ENCODE measurements around the gene SNHG17. TPM values are rescaled to one million over a fixed set of nuclear protein-coding genes. Genes with fewer than 3 reads are reported as not detected.

The SNHG17 gene
- total RNA-seq (10 to 100 TPM in 7 of 9 donors, 1 to 10 TPM in 2; 6.4 to 67.8 (median 17.2) TPM), polyA plus RNA-seq (10 to 100 TPM; 38.5 to 68.0 (median 57.8) TPM)
- long read RNA-seq, donor 1, partial matches to known transcripts, result 12 of 23 reads
- long read RNA-seq, donor 1, other reads (novel, unspliced or antisense), result 11 of 23 reads
- long read RNA-seq, donor 2, result 0 reads
- long read RNA-seq, donor 3, partial matches to known transcripts, result 9 of 10 reads
- long read RNA-seq, donor 3, other reads (novel, unspliced or antisense), result 0 of 10 reads
- long read RNA-seq, donor 4, partial matches to known transcripts, result 0 of 3 reads
- long read RNA-seq, donor 4, other reads (novel, unspliced or antisense), result 3 of 3 reads
- long read RNA-seq, donor 5, partial matches to known transcripts, result 5 of 14 reads
- long read RNA-seq, donor 5, other reads (novel, unspliced or antisense), result 9 of 14 reads
- long read RNA-seq, donor 6, partial matches to known transcripts, result 0 of 18 reads
- long read RNA-seq, donor 6, other reads (novel, unspliced or antisense), result 16 of 18 reads
- long read RNA-seq, donor 7, partial matches to known transcripts, result 0 of 1 reads
- long read RNA-seq, donor 7, other reads (novel, unspliced or antisense), result 0 of 1 reads
- long read RNA-seq, donor 8, partial matches to known transcripts, result 7 of 9 reads
- long read RNA-seq, donor 8, other reads (novel, unspliced or antisense), result 0 of 9 reads
- long read RNA-seq, donor 9, partial matches to known transcripts, result 0 of 2 reads
- long read RNA-seq, donor 9, other reads (novel, unspliced or antisense), result 0 of 2 reads
- long read RNA-seq, donor 10, partial matches to known transcripts, result 15 of 16 reads
- long read RNA-seq, donor 10, other reads (novel, unspliced or antisense), result 0 of 16 reads

DNA sequence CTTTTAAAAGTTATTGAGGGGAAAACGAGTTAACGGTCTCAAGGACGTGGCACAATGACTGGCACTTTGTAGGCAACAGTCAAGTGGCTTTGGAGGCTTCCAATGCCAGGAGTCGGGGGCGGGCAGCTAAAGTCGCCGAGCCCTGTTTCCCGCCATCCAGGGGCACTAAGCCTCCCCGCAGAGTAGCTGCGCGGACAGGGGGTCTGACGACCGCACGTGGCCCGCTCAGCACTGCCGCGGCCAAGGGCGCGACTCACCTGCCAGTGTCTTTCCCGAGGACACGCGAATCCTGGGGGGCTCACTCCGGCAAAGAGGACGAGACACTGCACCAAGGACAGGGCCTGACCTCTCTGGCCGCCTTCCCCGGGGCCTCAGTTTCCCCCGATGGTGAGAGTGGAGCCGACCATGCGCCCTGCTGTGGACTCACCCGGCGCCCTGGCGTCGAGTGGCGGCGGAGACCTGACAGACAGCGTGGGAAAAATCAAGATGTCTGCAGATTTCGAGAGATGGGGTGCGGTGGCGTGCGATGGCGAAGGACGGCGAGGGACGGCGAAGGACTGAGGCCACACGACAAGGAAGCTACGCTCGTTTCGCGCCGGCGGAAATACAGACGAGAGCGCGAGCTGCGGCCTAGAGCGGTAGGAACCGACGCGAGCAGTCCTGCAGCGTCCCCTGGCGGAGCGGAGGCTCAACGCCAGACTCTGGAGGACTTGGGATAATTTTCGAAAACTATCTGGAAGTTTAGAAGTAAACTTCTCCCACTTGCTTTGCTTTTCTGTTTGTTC lies at the start of gene SNHG17:
Gene SNHG17 (minus strand): TSS at position 559 of the 785 bp plus-strand sequence.
- Histone ChIP-seq H3K9me3 (replicated peaks in 1 of 3) (no peaks in the 10 kb centered on the region), H3K4me3 (peak within 1 kb of the TSS; percentile 20 to 81 (median 61)), H3K36me3 (replicated peaks in 1 of 2) (peaks cover 0 to 37% of the 10 kb centered on the region in 2 donors), H3K27ac (peak within 1 kb of the TSS; percentile 67 to 88 (median 87)), H3K4me1 (replicated peaks in 1 of 2) (peaks cover 6 to 19% of the 10 kb centered on the region in 2 donors), H3K27me3 (no peaks in the 10 kb centered on the region)
- TF ChIP-seq POLR2A (IDR thresholded peaks at IDR 0.05), result peak; percentile 65 to 74
- TF ChIP-seq, protein P1, sequence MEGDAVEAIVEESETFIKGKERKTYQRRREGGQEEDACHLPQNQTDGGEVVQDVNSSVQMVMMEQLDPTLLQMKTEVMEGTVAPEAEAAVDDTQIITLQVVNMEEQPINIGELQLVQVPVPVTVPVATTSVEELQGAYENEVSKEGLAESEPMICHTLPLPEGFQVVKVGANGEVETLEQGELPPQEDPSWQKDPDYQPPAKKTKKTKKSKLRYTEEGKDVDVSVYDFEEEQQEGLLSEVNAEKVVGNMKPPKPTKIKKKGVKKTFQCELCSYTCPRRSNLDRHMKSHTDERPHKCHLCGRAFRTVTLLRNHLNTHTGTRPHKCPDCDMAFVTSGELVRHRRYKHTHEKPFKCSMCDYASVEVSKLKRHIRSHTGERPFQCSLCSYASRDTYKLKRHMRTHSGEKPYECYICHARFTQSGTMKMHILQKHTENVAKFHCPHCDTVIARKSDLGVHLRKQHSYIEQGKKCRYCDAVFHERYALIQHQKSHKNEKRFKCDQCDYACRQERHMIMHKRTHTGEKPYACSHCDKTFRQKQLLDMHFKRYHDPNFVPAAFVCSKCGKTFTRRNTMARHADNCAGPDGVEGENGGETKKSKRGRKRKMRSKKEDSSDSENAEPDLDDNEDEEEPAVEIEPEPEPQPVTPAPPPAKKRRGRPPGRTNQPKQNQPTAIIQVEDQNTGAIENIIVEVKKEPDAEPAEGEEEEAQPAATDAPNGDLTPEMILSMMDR (IDR thresholded peaks at IDR 0.05), result peak; percentile 99 to 100 (median 100)
- DNase-seq, result peak; percentile 88 to 96 (median 93)
- 0 to 1% (median 1%) methylated on average over 31 to 65 of the region's 65 CpGs for WGBS, 4 donors
- intact Hi-C loops (cut with DNase I), result no loop called here

DNA sequence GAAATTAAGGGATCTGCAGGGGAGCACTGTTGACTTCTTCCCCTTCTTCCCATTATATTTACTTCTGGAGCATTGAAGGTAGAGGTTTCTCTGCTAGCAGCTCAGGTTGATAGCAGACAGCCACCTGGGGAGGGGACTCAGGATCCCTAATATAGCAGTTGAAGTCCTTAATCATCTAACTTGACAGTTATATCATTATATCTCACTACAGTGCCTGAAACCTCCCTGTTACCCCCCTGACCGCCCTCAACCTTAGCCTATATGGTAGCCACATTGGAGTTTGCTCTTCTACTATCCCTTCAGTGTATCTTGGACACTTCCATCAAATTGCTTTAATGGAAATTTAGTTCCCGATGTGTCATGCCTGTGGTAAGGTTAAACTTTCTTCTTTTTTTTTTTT lies 44.5 kb upstream of the SNHG17 start:
- TF ChIP-seq, protein P1 (IDR thresholded peaks at IDR 0.05), result no peak
- no peak for TF ChIP-seq POLR2A (IDR thresholded peaks at IDR 0.05)
- WGBS, 4 donors, result 91 to 94% (median 92%) methylated on average over 2 of the region's 2 CpGs
- intact Hi-C loops (cut with DNase I), result no loop called here
- no peak overlapping the region for H3K4me3 ChIP-seq
- no peak overlapping the region for H3K27ac ChIP-seq
- no peaks in the 10 kb centered on the region for H3K27me3 ChIP-seq
- H3K4me1 ChIP-seq (replicated peaks in 1 of 2), result peaks cover 0 to 11% of the 10 kb centered on the region in 2 donors
- no peaks in the 10 kb centered on the region for H3K36me3 ChIP-seq (replicated peaks in 1 of 2)
- H3K9me3 ChIP-seq (replicated peaks in 1 of 3), result no peaks in the 10 kb centered on the region
- DNase-seq, result no peak

DNA sequence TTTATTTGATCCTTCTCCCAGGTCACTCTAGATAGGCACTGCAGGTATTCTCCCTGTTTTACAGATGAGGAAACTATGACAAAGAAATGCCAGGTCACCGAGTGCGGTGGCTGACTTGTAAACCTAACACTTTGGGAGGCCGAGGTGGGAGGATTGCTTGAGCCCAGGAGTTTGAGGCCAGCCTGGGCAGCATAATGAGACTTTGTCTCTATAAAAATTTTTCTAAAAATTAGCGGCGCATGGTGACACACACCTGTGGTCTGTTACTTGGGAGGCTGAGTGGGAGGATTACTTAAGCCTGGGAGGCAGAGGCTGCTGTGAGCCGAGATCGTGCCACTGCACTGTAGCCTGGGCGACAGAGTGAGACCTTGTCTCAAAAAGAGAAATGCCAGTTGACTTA lies 42.6 kb upstream of the SNHG17 start:
- Histone ChIP-seq H3K4me3 (no peak overlapping the region), H3K9me3 (replicated peaks in 1 of 3) (no peaks in the 10 kb centered on the region), H3K4me1 (replicated peaks in 1 of 2) (peaks cover 5 to 25% of the 10 kb centered on the region in 2 donors), H3K36me3 (replicated peaks in 1 of 2) (no peaks in the 10 kb centered on the region), H3K27me3 (no peaks in the 10 kb centered on the region), H3K27ac (no peak overlapping the region)
- WGBS, 4 donors, result 92 to 99% (median 94%) methylated on average over 8 of the region's 8 CpGs
- DNase-seq, result no peak
- intact Hi-C loops (cut with DNase I), result no loop called here
- TF ChIP-seq POLR2A (IDR thresholded peaks at IDR 0.05), result no peak
- TF ChIP-seq, protein P1 (IDR thresholded peaks at IDR 0.05), result no peak
